NB4 (cell line): ENCODE measurements around the gene SLC30A10.

ENCODE experiments used
- CTCF ChIP-seq: IDR thresholded peaks from one replicate; pipeline ENCODE4 v1.5.1; 2012; ENCODE audit warnings: low read depth, low read length
- MAX ChIP-seq: IDR thresholded peaks from 2 replicates; pipeline ENCODE4 v1.6.1; 2011; ENCODE audit warnings: low read depth, low read length
- MYC ChIP-seq: IDR thresholded peaks from 2 replicates; pipeline ENCODE4 v1.6.1; 2011; ENCODE audit warnings: low read depth, low read length
- POLR2A ChIP-seq: IDR thresholded peaks from 2 replicates; pipeline ENCODE4 v1.6.1; 2011; ENCODE audit warnings: mild to moderate bottlenecking; ENCODE audit not compliant: insufficient read length; ENCODE audit errors: extremely low read depth

GRCh38 chr1:219908170-219908569 lies 20.2 kb downstream of the SLC30A10 start:
- TF ChIP-seq POLR2A (no peak), CTCF (no peak), MAX (no peak), MYC (no peak)
